GM21576 (cell line): ENCODE results near the gene SUGCT.
"Not testable (repeated sequence)": the region's sequence is repeated elsewhere in the genome, so short reads cannot be mapped to it uniquely, and the experiment has no call there.

Experiments
- ATAC-seq: cut with Tn5 transposase; IDR thresholded peaks from one replicate; pipeline ENCODE4 v1.9.1; 2021; ENCODE audit warnings: mild to moderate bottlenecking, moderate library complexity; ENCODE audit not compliant: unreplicated experiment

SUGCT gene

GRCh38 chr7:40199076-40199802 is 64.4 kb downstream of the SUGCT start:
- ATAC-seq, result no peak

GRCh38 chr7:40200791-40201190 is 66.0 kb downstream of the SUGCT start:
- no peak for ATAC-seq

GRCh38 chr7:40202851-40203250 is 68.0 kb downstream of the SUGCT start:
- no peak for ATAC-seq

- no peak for ATAC-seq
Measured at GRCh38 chr7:40204581-40204980, 69.8 kb downstream of the SUGCT start.

GRCh38 chr7:40205992-40206391 is 71.2 kb downstream of the SUGCT start:
- no peak for ATAC-seq

GRCh38 chr7:40211276-40212003 is 76.6 kb downstream of the SUGCT start:
- no peak for ATAC-seq

- ATAC-seq, result no peak
Measured at GRCh38 chr7:40213291-40213690, 78.5 kb downstream of the SUGCT start.

- no peak for ATAC-seq
Measured at GRCh38 chr7:40213856-40214255, 79.1 kb downstream of the SUGCT start.

GRCh38 chr7:40218612-40219011 is 83.8 kb downstream of the SUGCT start:
- not testable (repeated sequence) for ATAC-seq

- no peak for ATAC-seq
Measured at GRCh38 chr7:40219917-40220316, 85.1 kb downstream of the SUGCT start.

GRCh38 chr7:40220421-40220911 is 85.7 kb downstream of the SUGCT start:
- no peak for ATAC-seq

GRCh38 chr7:40221836-40222235 is 87.0 kb downstream of the SUGCT start:
- no peak for ATAC-seq

- no peak for ATAC-seq
Measured at GRCh38 chr7:40223451-40224127, 88.8 kb downstream of the SUGCT start.

GRCh38 chr7:40230101-40230500 is 95.3 kb downstream of the SUGCT start:
- no peak for ATAC-seq

- ATAC-seq, result no peak
Measured at GRCh38 chr7:40231796-40232195, 97.0 kb downstream of the SUGCT start.

- ATAC-seq, result peak; percentile 64
Measured at GRCh38 chr7:40232242-40232893, 97.6 kb downstream of the SUGCT start.

- ATAC-seq, result no peak
Measured at GRCh38 chr7:40234046-40234445, 99.2 kb downstream of the SUGCT start.

GRCh38 chr7:40234666-40235065 is 99.9 kb downstream of the SUGCT start:
- ATAC-seq, result no peak

- ATAC-seq, result no peak
Measured at GRCh38 chr7:40237731-40238130, 102.9 kb downstream of the SUGCT start.

GRCh38 chr7:40239755-40240303 is 105.0 kb downstream of the SUGCT start:
- no peak for ATAC-seq

- ATAC-seq, result no peak
Measured at GRCh38 chr7:40243076-40243475, 108.3 kb downstream of the SUGCT start.
